ENCODE data around the gene ZBTB20. TPM values are rescaled to one million over a fixed set of nuclear protein-coding genes. Genes with fewer than 3 reads are reported as not detected.

The ZBTB20 gene
- total and polyA plus RNA-seq, 2 of the 4 experiments (the other 2 are of a cell fraction) = 0.75 to 14.7 TPM

DNA sequence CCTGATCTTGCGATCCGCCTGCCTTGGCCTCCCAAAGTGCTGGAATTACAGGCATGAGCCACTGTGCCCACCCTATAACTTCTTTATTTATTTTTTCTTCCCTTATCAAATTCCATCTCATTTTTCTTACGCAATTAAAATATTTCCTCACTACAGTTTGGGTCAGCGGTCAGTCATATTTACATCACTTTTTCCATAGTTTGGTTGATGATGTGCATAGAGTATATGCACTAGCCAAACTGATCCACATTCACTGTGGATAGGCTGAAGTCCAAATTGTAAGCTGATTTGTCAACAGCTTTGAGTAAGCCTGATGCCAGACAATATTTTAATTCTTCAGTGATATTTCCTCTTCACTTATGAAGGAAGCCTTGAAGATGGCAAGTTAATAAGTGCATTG lies 596.9 kb downstream of the ZBTB20 start:
- intact Hi-C loops (cut with micrococcal nuclease) (no loop called here), dilution Hi-C loops (cut with HindIII; ENCODE audit: low sequenced_read_pairs, unreplicated experiment) (no loop called here), in situ Hi-C loops (cut with MboI; ENCODE audit: low sequenced_read_pairs) (no loop called here)
- no peak overlapping the region for H4K5ac ChIP-seq (ENCODE audit: low read depth, low read length)
- H4K91ac ChIP-seq (ENCODE audit: insufficient read depth, low read depth, low read length) = no peak overlapping the region
- H3K9ac ChIP-seq (ENCODE audit: low read depth, low read length) = no peak overlapping the region
- no peak overlapping the region for H2BK120ac ChIP-seq (ENCODE audit: low read depth, low read length)
- H2BK20ac ChIP-seq (ENCODE audit: low read depth, low read length) = no peak overlapping the region
- 100% methylated on average over 1 of the region's 4 CpGs; no CpG with 5 or more reads in 1 of the 2 experiments for WGBS, 2 experiments (ENCODE audit: extremely low coverage in 2 of 2, insufficient read length in 1 of 2)
- no peaks in the 10 kb centered on the region for H3K27me3 ChIP-seq (ENCODE audit: control insufficient read depth, insufficient read depth, low read length)
- H2BK5ac ChIP-seq (ENCODE audit: low read depth, low read length, poor library complexity, severe bottlenecking) = no peak overlapping the region
- no peak overlapping the region for H2AK5ac ChIP-seq (ENCODE audit: low read depth, low read length)
- H3K79me1 ChIP-seq (ENCODE audit: low read depth in 1 of 2, low read length in 2 of 2) = peaks cover 5 to 29% of the 10 kb centered on the region in 2 experiments; a peak in 2 of 4 replicates
- H3K4me1 ChIP-seq (ENCODE audit: control insufficient read depth, insufficient read depth, low read length) = peaks cover 7% of the 10 kb centered on the region
- H2AK9ac ChIP-seq (replicated peaks; ENCODE audit: low read depth, low read length, poor library complexity) = no peak overlapping the region
- no peak overlapping the region for H3K4me2 ChIP-seq (ENCODE audit: low read depth, low read length)
- H4K8ac ChIP-seq (ENCODE audit: low read depth in 2 of 2, low read length in 2 of 2) = no peak overlapping the region
- no peak overlapping the region for H2AFZ ChIP-seq (replicated peaks; ENCODE audit: low read length, poor library complexity)
- no peak overlapping the region for H3K18ac ChIP-seq (ENCODE audit: low read depth, low read length)
- no peak overlapping the region for H3K27ac ChIP-seq (ENCODE audit: insufficient read depth, low read length)
- POLR2A ChIA-PET (ENCODE audit: unreplicated experiment) = no interaction called here
- H3K4me3 ChIP-seq (ENCODE audit: insufficient read depth, low read depth, low read length) = no peak overlapping the region
- H3K9me1 ChIP-seq (ENCODE audit: insufficient read depth, low read length) = peaks cover under 1% of the 10 kb centered on the region; the same call in 1 of the 2 replicates
- no TSS peak for BruUV-seq (replicated peaks)
- H2BK15ac ChIP-seq (ENCODE audit: low read depth, low read length) = no peak overlapping the region
- H3K23ac ChIP-seq (ENCODE audit: low read depth, low read length) = no peak overlapping the region
- DNase-seq = peak; percentile 89
- no peaks in the 10 kb centered on the region for H3K36me3 ChIP-seq (ENCODE audit: control insufficient read depth, insufficient read depth, low read length)
- no peak overlapping the region for H3K56ac ChIP-seq (ENCODE audit: extremely low read depth, insufficient read depth, low read length)
- H3K9me3 ChIP-seq (ENCODE audit: control insufficient read depth, insufficient read depth, low read length) = no peaks in the 10 kb centered on the region
- peak; percentile 81 for ATAC-seq (ENCODE audit: low read depth)
- 0 out of 2 replicates have a peak, but pooled peaks cover 5% of the 10 kb centered on the region for H4K20me1 ChIP-seq (ENCODE audit: insufficient read depth, low read length)
- H3K14ac ChIP-seq (replicated peaks; ENCODE audit: low read depth, low read length) = no peak overlapping the region
- TF ChIP-seq CEBPB (IDR thresholded peaks at IDR 0.05; ENCODE audit: low read depth, low read length) = peak; percentile 81
- no peak for TF ChIP-seq POLR2A (IDR thresholded peaks at IDR 0.05; ENCODE audit: low read depth, low read length)
- CTCF ChIA-PET = interaction anchor here (0.6 kb wide), 1 partner anchor 12 kb away, joined by 3 read pairs; no protein-coding TSS in a partner anchor
- H3K4ac ChIP-seq (ENCODE audit: low read depth, low read length) = no peak overlapping the region

Measured in IMR-90 (cell line).